ENCODE results near the gene TGM2. TPM values are rescaled to one million over a fixed set of nuclear protein-coding genes. Genes with fewer than 3 reads are reported as not detected.

Gene TGM2
- total and polyA plus RNA-seq, 9 of the 15 experiments (the other 6 are each of a cell fraction or from before 2014, with no cell fraction given) = 5.5 to 78.5 (median 37.6) TPM

DNA sequence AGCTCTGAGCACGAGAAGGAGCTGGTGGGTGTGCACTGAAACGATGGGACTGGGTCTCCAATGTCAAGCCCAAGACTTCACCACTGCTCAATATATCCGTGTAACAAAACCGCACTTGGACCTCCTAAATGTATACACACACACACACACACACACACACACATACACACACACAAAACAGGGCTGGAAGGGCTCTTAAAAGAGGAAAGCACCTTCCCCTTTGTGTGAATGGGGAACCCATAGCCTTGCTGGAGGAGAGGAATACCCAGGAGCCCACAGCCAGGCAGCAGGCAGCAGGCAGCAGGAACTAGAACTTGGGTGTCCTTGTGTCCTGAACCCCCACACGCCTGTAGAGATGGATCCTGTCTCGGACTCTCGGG lies 29.8 kb downstream of the TGM2 start:
- ATAC-seq = peak; percentile 9; the same call in 2 of the 3 replicates
- no peak for FAIRE-seq
- TF ChIP-seq ZNF431 (CRISPR knock-in tag; IDR thresholded peaks at IDR 0.05) = 0 out of 2 replicates have a peak, but pooled peaks have one; percentile 40
- TF ChIP-seq ZNF140 (CRISPR knock-in tag; IDR thresholded peaks at IDR 0.05) = no peak
- TF ChIP-seq, protein P1, sequence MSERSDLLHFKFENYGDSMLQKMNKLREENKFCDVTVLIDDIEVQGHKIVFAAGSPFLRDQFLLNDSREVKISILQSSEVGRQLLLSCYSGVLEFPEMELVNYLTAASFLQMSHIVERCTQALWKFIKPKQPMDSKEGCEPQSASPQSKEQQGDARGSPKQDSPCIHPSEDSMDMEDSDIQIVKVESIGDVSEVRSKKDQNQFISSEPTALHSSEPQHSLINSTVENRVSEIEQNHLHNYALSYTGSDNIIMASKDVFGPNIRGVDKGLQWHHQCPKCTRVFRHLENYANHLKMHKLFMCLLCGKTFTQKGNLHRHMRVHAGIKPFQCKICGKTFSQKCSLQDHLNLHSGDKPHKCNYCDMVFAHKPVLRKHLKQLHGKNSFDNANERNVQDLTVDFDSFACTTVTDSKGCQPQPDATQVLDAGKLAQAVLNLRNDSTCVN (CRISPR knock-in tag; IDR thresholded peaks at IDR 0.05) = peak; percentile 32; the same call in 1 of the 2 replicates
- TF ChIP-seq PHF20 (IDR thresholded peaks at IDR 0.05; ENCODE audit: partially characterized antibody) = no peak
- TF ChIP-seq, protein P2, sequence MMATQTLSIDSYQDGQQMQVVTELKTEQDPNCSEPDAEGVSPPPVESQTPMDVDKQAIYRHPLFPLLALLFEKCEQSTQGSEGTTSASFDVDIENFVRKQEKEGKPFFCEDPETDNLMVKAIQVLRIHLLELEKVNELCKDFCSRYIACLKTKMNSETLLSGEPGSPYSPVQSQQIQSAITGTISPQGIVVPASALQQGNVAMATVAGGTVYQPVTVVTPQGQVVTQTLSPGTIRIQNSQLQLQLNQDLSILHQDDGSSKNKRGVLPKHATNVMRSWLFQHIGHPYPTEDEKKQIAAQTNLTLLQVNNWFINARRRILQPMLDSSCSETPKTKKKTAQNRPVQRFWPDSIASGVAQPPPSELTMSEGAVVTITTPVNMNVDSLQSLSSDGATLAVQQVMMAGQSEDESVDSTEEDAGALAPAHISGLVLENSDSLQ (IDR thresholded peaks at IDR 0.05) = 0 out of 2 replicates have a peak, but pooled peaks have one; percentile 3
- TF ChIP-seq, protein P3, sequence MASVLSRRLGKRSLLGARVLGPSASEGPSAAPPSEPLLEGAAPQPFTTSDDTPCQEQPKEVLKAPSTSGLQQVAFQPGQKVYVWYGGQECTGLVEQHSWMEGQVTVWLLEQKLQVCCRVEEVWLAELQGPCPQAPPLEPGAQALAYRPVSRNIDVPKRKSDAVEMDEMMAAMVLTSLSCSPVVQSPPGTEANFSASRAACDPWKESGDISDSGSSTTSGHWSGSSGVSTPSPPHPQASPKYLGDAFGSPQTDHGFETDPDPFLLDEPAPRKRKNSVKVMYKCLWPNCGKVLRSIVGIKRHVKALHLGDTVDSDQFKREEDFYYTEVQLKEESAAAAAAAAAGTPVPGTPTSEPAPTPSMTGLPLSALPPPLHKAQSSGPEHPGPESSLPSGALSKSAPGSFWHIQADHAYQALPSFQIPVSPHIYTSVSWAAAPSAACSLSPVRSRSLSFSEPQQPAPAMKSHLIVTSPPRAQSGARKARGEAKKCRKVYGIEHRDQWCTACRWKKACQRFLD (CRISPR knock-in tag; IDR thresholded peaks at IDR 0.05) = peak; percentile 17; the same call in 1 of the 2 replicates
- no peak for TF ChIP-seq U2AF1 (optimal IDR thresholded peaks at IDR 0.05; ENCODE audit: low read depth, low read length)
- DNase-seq (ENCODE audit: extremely low read depth in 1 of 4, low spot score in 3 of 4) = no peak
- Histone ChIP-seq H3K79me2 (ENCODE audit: control insufficient read depth, insufficient read depth, low read length) (no peaks in the 10 kb centered on the region), H3K9me1 (ENCODE audit: control insufficient read depth, insufficient read depth, low read length) (no peaks in the 10 kb centered on the region), H3K4me2 (ENCODE audit: insufficient read depth, low read length) (no peak overlapping the region), H3K4me1 (replicated peaks in 1 of 2; ENCODE audit: control insufficient read depth in 2 of 2, insufficient read depth in 2 of 2, low read length in 2 of 2) (peaks cover 16 to 29% of the 10 kb centered on the region in 2 experiments), H4K20me1 (replicated peaks; ENCODE audit: control insufficient read depth, insufficient read depth, low read length) (0 out of 2 replicates have a peak, but pooled peaks cover 5% of the 10 kb centered on the region), H3K27ac (ENCODE audit: extremely low read depth, low read depth, low read length) (peak overlapping the region; percentile 47; the same call in 1 of the 3 replicates), H3K9ac (ENCODE audit: insufficient read depth in 1 of 2, low read depth in 2 of 2, low read length in 2 of 2) (peak overlapping the region in 1 of 2 experiments; percentile 86; a peak in 2 of 4 replicates), H3K4me3 (no peak overlapping the region), H2AFZ (ENCODE audit: low read depth, low read length) (0 out of 2 replicates have a peak overlapping the region, but pooled peaks have one; percentile 24), H3K27me3 (ENCODE audit: control insufficient read depth in 2 of 2, insufficient read depth in 2 of 2, low read length in 2 of 2) (no peaks in the 10 kb centered on the region), H3K9me3 (replicated peaks; ENCODE audit: control insufficient read depth, insufficient read depth, low read depth, low read length) (no peaks in the 10 kb centered on the region), H3K36me3 (ENCODE audit: control insufficient read depth, insufficient read depth, low read length) (peaks cover 72% of the 10 kb centered on the region; the same call in 2 of the 3 replicates)
- BruUV-seq (replicated peaks) = no TSS peak
- 67% methylated on average over 7 of the region's 7 CpGs for WGBS (ENCODE audit: insufficient coverage, low coverage, missing lambda C conversion rate)
- ChIA-PET POLR2A (interaction anchor here (0.5 to 3.7 kb wide), 4 partner anchors 7 to 56 kb away, joined by 3 to 13 read pairs (median 3); no protein-coding TSS in a partner anchor), CTCF (ENCODE audit: low intra/inter-chr PET ratio) (no interaction called here)
- in situ Hi-C loops (cut with MboI) (no loop called here), intact Hi-C loops (cut with micrococcal nuclease) (no loop called here)
